Heart left ventricle (tissue), 16 donors: ENCODE results near the gene CSN2. TPM values are rescaled to one million over a fixed set of nuclear protein-coding genes. Genes with fewer than 3 reads are reported as not detected.

ENCODE experiments used
- ATAC-seq, 4 donors: fragments of 200-7000 bp; cut with Tn5 transposase; one replicate each; pipeline ENCODE4 v1.9.1; 2020 to 2022; ENCODE audit warnings: moderate library complexity in 4 of 4, mild to moderate bottlenecking in 3 of 4, moderate number of reproducible peaks in 1 of 4
- DNase-seq, 5 donors: peaks; one replicate each; pipeline ENCODE4 v3.0.0-alpha.2; 2020
- H3K27ac ChIP-seq, 12 donors: fragments of 200-600 bp; sonication (generic) in 4 of 12; one replicate each; pipeline versions ENCODE4 v1.5.0 to v1.8.0; 2016 to 2022; ENCODE audit warnings: mild to moderate bottlenecking in 2 of 12
- H3K27me3 ChIP-seq, 9 donors: fragments of 200-600 bp; sonication (generic) in 2 of 9; one replicate each; pipeline versions ENCODE4 v1.5.1 to v1.8.0; 2016 to 2022; ENCODE audit warnings: mild to moderate bottlenecking in 3 of 9
- H3K36me3 ChIP-seq, 9 donors: fragments of 200-600 bp; sonication (generic) in 2 of 9; one replicate each; pipeline versions ENCODE4 v1.5.0 to v1.8.0; 2018 to 2022; ENCODE audit warnings: mild to moderate bottlenecking in 2 of 9
- H3K4me1 ChIP-seq, 12 donors: fragments of 200-600 bp; sonication (generic) in 4 of 12; one replicate each; pipeline versions ENCODE4 v1.5.0 to v1.8.0; 2016 to 2022; ENCODE audit warnings: mild to moderate bottlenecking in 3 of 12
- H3K4me3 ChIP-seq, 12 donors: fragments of 200-600 bp; sonication (generic) in 4 of 12; one replicate each; pipeline versions ENCODE4 v1.5.0 to v1.8.0; 2017 to 2022; ENCODE audit warnings: mild to moderate bottlenecking in 9 of 12, moderate library complexity in 4 of 12
- H3K9me3 ChIP-seq, 12 donors: fragments of 200-600 bp; sonication (generic) in 4 of 12; one replicate each; pipeline versions ENCODE4 v1.5.0 to v1.8.0; 2016 to 2022; ENCODE audit warnings: mild to moderate bottlenecking in 1 of 12
- CTCF ChIP-seq, 12 donors: fragments of 200-600 bp; sonication (generic) in 4 of 12; IDR thresholded peaks; one replicate each; pipeline versions ENCODE4 v1.5.0 to v1.8.0; 2018 to 2022; ENCODE audit warnings: antibody characterized with exemption in 12 of 12, mild to moderate bottlenecking in 5 of 12
- POLR2A ChIP-seq, 2 donors: fragments of 450-650 bp; IDR thresholded peaks; one replicate each; pipeline ENCODE4 v1.6.1; 2017; ENCODE audit warnings: antibody characterized with exemption in 2 of 2, mild to moderate bottlenecking in 2 of 2, moderate library complexity in 2 of 2
- WGBS, 4 donors: extraction: QIAGEN DNeasy Blood & Tissue Kit in 2 of 4; methylation state at CpG; one replicate each; pipeline versions ENCODE4 v1.1.5 to v1.1.7; 2013 to 2018; 5-methylcytosine and 5-hydroxymethylcytosine counted together
- intact Hi-C, 10 donors: fragments of 100-400 bp; cut with DNase I; formaldehyde crosslinking; loops; one replicate each; pipeline versions ENCODE4 v1.11.1 to v1.14.2; 2022
- polyA plus RNA-seq, 2 donors: library from polyadenylated mRNA; stranded (reverse); fragments of 200-250 nt; gene quantifications; one replicate each; pipeline ENCODE4 v1.2.3, GENCODE V29; 2013
- total RNA-seq, 9 donors: library from RNA; depleted of rRNA in 2 of 9; stranded (reverse); fragments of >200 nt in 2 of 9; fragmentation: NEBNext Ultra II Directional in 3 of 9; extraction: Animal tissue kit (Norgen Biotek cat#: 25700) in 3 of 9; gene quantifications; one replicate each; pipeline versions ENCODE4 v1.1.0 to v1.2.4, GENCODE V29; 2016 to 2023
- donor health status: ischemic (EF 13 %, LVEDD 7.1; RV severe dilation, severe dysfunction).
- donor health status: healthy with polysubstance abuse.
- donor health status: DM: no; HTN: yes; CAD: no.
- donor health status: DM: no; HTN: no; CAD: no.
- donor health status: ischemic (EF 25% LVEDD 6.9; RV normal size, moderate dysfunction).
- donor health status: ischemic (EF 25% LVEDD 5.7; RV mildly dilated, moderate dysfunction).
- donor health status: healthy.
- donor health status: DM: yes; HTN: yes; CAD: no.
- donor health status: ischemic (EF 35%, LVEDD 5.7; RV mildly dilated, moderate dysfunction).
- donor health status: nonischemic (EF 11% LVEDD 7.7; RV severe dilation, severe dysfunction).
- donor health status: DM: yes; HTN: yes; CAD: no.
- donor health status: PGD.
- donor health status: ischemic (EF 29% LVEDD 5.4; RV normal size, mild dysfunction).
- donor health status: nonischemic (EF 23%, LVEDD 6.1; RV moderate dilation, normal function).

The CSN2 gene
- total and polyA plus RNA-seq, 11 donors, result not detected

DNA sequence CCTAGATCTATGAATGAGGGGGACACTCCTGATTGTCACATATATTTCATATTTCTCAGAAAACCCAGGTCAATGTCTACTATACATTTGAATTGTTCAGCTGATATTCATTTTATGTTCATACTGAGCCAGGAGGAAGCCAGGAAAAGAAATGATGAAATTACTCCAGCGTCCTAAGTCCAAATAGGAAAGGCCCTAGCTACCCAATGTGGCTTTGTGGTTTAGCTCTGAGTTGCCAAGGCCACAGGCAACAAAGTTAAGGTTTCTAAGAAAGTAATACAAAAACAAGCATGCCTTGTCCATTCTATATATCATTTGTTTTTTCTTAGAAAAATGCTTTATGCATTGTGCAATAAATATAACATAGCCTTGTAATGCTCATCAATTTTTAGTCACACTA is 4.5 kb upstream of the CSN2 start:
- no peak overlapping the region for H3K27ac ChIP-seq

DNA sequence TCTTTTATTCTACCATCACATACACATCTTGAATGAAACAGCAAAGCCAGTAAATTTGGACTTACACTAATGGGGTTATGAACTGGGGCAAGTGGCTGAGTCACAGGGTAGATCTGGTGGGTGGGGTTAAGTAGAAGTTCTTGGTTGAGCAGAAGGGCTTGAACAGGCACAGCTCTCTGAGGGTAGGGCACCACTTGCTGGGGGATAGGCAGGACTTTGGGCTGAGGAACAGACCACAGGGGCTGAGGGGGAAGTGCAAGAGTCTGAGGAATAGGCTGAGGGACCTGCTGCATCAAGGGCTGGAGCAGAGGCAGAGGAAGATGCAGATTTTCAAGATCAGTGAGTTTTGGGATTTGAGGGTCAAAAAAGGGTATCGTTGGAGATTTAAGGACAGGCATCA is 8.3 kb downstream of the CSN2 start:
- Histone ChIP-seq H3K4me3 (no peak overlapping the region), H3K4me1 (no peaks in the 10 kb centered on the region), H3K9me3 (peaks cover 0 to 5% (median 0%) of the 10 kb centered on the region in 12 donors), H3K36me3 (no peaks in the 10 kb centered on the region), H3K27me3 (no peaks in the 10 kb centered on the region), H3K27ac (no peak overlapping the region)
- no peak for DNase-seq
- intact Hi-C loops, result no loop called here
- no peak for ATAC-seq
- 88 to 96% (median 93%) methylated on average over 1 of the region's 1 CpG for WGBS, 4 donors
- no peak for TF ChIP-seq POLR2A (IDR thresholded peaks at IDR 0.05)
- no peak for TF ChIP-seq CTCF (IDR thresholded peaks at IDR 0.05)

More for the DNA sequence above, 4.5 kb upstream of the CSN2 start:
- H3K4me3 ChIP-seq, result no peak overlapping the region
- no peak for DNase-seq
- no peak for ATAC-seq
- H3K36me3 ChIP-seq, result no peaks in the 10 kb centered on the region
- no peaks in the 10 kb centered on the region for H3K4me1 ChIP-seq
- no peaks in the 10 kb centered on the region for H3K27me3 ChIP-seq
- H3K9me3 ChIP-seq, result no peaks in the 10 kb centered on the region
- intact Hi-C loops, result no loop called here
- TF ChIP-seq CTCF (IDR thresholded peaks at IDR 0.05), result no peak
- TF ChIP-seq POLR2A (IDR thresholded peaks at IDR 0.05), result no peak
- 50 to 59% (median 55%) methylated on average over 1 of the region's 1 CpG for WGBS, 4 donors

DNA sequence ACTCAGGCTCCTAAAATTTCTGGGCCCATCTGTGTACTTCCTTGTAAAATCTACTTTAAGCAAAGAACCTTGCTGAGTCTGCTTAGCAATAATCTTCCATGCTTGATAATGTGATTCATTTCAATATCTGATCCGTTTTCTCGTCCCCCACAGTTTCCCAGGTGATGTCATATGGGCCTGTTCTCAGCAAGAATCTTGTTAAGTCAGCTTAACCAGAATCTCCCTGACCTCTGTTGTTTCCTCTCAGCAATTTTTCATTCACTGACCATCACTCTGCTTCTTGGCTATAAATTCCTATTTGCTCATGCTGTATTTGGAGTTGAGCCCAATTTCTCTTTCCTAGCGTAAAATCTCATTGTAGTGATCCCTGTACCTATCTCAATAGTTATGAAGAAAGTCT is 13.9 kb downstream of the CSN2 start:
- Histone ChIP-seq H3K4me3 (no peak overlapping the region), H3K9me3 (peaks cover 0 to 9% (median 0%) of the 10 kb centered on the region in 12 donors), H3K36me3 (no peaks in the 10 kb centered on the region), H3K27ac (no peak overlapping the region), H3K4me1 (no peaks in the 10 kb centered on the region), H3K27me3 (no peaks in the 10 kb centered on the region)
- DNase-seq, result no peak
- intact Hi-C loops, result no loop called here
- no peak for ATAC-seq
- TF ChIP-seq CTCF (IDR thresholded peaks at IDR 0.05) (no peak), POLR2A (IDR thresholded peaks at IDR 0.05) (no peak)
- 58 to 69% (median 62%) methylated on average over 3 of the region's 3 CpGs for WGBS, 4 donors

DNA sequence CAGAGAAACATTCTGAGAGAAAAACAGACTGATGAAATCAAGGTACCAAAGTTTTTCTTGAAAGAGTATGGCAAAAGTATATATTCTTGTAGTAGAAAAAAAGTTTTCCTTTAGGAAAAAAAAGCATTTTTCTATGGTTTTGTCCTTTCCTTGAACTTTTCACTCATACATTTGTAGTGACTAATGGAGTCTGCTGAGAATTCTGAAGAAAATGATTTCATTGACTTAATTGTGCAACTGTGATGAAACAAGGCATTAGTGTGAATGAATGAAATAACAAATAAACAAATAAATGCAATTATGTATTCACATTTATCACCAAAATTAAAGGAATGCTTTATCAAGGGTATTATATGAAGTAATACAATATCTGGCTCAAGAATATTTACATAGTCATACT is 29.0 kb downstream of the CSN2 start:
- TF ChIP-seq CTCF (IDR thresholded peaks at IDR 0.05) (no peak), POLR2A (IDR thresholded peaks at IDR 0.05) (no peak)
- no peaks in the 10 kb centered on the region for H3K4me1 ChIP-seq
- intact Hi-C loops, result no loop called here
- DNase-seq (no peak), ATAC-seq (no peak)
- no peaks in the 10 kb centered on the region for H3K9me3 ChIP-seq
- no peaks in the 10 kb centered on the region for H3K27me3 ChIP-seq
- H3K27ac ChIP-seq, result no peak overlapping the region
- no peak overlapping the region for H3K4me3 ChIP-seq
- no peaks in the 10 kb centered on the region for H3K36me3 ChIP-seq
